GM18508 (cell line): Measurements from ENCODE around the gene HERC6.
A peak's percentile ranks its signal among the peaks of the same experiment; 100 is the strongest.
"Not testable (repeated sequence)": the region's sequence is repeated elsewhere in the genome, so short reads cannot be mapped to it uniquely, and the experiment has no call there.

Experiments used
- ATAC-seq: cut with Tn5 transposase; IDR thresholded peaks from one replicate; pipeline ENCODE4 v1.9.1; 2021; ENCODE audit warnings: moderate number of reproducible peaks; ENCODE audit not compliant: insufficient read depth, unreplicated experiment

The HERC6 gene

GRCh38 chr4:88378691-88379559 is at the start of gene HERC6:
Gene HERC6, plus strand, starts transcription at chr4:88378852. Its CDS starts 70 bp downstream, at chr4:88378922.
- ATAC-seq: peak; percentile 40

- no peak for ATAC-seq
These were observed 44.8 kb upstream of the HERC6 start for GRCh38 chr4:88333741-88334405.

GRCh38 chr4:88335092-88335665 is 43.5 kb upstream of the HERC6 start:
- no peak for ATAC-seq

DNA sequence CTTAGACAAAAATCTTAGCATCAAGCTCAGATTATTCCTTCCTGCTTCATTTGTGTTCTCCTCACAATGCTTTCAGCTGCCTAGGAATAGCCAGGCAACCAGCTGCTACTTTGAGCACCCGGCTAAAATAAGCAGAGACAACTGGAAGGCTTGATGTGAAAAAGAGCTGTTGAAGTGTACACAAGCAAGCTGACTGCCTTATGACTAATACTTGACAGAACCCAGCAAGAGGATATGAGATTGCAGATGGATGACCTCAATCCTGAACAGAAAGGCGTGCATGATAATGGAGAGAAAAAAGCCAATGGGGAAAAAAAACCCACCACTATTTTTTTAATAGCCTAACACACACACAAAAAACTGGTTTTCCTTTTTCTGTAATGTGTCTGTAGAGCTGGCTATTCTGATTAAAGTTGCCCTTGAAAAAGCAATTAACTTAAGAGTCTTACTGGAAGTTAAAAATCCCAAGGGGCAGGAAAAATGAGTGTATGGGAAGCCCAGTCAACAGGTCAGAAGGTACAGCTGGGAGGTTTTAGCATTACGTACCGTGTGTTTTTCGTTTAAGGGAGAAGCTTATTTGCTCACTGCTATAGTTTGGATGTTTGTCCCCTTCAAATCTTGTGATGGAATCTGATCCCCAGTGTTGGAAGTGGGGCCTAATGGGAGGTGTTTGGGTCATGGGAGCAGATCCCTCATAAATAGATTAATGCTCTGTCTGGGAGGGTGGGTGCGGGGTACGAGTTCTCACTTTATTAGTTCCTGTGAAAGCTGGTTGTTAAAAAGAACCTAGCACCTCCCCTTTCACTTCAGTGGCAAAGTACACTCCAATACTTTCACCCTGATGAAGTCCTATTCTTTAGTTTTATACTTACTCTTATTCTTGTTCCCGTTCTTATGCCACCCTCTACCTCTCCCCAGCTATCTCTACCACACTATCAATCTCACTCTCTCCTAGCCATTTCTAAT is 37.1 kb upstream of the HERC6 start:
- ATAC-seq: no peak

DNA sequence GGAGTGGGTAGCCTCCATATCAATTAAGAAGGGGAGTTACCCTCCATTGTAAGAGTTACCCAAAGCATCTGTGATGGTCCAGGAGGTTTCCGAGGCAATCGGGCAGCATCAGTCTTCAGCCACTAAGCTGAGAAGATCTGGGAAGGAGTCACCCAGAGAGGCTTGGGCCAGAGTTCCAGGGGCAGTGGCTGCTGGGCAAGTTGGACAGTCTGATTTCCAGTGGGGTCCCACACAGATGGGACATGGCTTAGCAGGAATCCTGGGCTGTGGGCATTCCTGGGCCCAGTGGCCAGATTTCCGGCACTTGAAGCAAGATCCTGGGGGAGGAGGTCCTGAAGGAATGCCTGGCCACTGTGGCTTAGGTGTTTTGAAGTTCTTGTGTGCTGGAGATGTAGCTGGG is 31.8 kb upstream of the HERC6 start:
- not testable (repeated sequence) for ATAC-seq

DNA sequence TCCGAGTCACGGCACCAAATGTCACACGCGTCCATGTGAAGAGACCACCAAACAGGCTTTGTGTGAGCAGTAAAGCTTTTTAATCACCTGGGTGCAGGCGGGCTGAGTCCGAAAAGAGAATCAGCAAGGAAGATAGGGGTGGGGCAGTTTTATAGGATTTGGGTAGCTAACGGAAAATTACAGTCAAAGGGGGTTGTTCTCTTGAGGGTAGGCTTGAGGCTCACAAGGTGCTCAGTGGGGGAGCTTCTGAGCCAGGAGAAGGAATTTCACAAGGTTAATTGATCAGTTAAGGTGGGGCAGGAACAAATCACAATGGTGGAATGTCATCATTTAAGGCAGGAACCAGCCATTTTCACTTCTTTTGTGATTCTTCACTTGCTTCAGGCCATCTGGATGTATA is 29.9 kb upstream of the HERC6 start:
- ATAC-seq: not testable (repeated sequence)

DNA sequence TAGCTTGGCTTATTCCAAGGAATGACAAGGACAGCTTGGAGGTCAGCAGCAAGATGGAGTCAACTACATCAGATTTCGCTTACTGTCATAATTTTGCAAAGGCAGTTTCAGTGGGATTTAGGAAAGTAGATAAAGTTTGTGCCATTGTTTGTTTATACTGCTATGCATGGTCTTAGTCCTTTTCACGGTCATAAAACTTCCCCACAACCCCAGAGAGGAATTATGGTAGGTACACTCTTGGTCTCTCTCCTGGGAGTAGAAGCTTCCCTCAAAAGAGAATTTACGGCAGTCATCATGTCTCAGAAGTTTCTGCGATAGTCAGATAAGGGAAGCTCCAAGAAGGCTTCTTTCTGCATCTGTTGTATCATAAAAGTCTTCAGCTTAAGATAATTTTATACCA is 27.9 kb upstream of the HERC6 start:
- ATAC-seq: no peak

DNA sequence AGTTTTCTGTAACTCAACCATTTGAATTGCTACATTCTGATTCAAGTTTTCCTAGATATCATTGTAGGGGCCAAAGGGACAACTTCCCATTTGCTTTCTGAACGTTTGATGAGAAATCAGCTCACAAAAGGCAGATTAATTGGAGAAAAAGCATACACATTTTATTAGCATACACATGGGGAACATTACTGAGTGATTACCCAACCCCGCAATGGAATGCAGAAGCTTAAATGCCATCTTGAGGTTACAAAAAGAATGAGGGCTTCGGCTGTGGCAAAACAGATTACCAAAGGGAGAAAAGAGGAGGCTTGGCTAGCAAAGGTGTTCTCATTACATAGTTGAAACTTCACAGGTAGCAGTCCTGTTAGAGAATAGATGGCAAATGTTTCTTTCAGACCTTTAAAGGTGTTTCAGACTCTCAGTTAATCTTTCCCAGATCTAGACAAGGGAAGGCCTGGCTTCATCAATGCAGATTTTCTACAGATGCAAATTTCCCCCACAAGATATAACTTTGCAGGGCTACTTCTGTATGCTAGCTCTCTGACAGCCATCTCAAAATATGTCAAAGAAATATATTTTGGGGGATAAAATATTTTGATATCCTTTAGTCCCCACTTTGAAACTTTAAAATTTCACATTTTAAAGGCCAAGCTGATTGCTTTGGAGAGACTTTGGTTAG is 26.5 kb upstream of the HERC6 start:
- ATAC-seq: no peak

DNA sequence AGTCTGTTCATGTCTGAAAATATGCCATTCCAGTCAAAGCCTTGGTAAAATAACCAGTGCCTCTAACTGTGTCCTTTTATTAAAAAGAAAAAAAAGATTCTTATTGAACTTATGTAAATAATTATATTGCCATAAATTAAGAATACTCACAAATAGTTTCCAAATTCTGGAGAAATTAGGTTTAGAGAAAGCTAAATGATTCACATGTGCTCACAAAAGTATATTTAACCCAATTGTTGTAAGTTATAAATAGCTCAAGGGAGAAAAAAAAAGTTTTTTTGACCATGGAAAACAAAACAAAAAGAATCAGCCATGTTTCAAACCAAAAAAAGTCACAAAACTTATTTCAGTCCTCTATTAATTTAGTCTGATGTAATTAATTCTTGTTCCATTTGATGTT is 25.3 kb upstream of the HERC6 start:
- no peak for ATAC-seq

- no peak for ATAC-seq
These were observed 21.9 kb upstream of the HERC6 start for GRCh38 chr4:88356771-88357170.

GRCh38 chr4:88357262-88357661 is 21.4 kb upstream of the HERC6 start:
- no peak for ATAC-seq

GRCh38 chr4:88359558-88359957 is 19.1 kb upstream of the HERC6 start:
- ATAC-seq: no peak

- ATAC-seq: no peak
These were observed 18.4 kb upstream of the HERC6 start for GRCh38 chr4:88360256-88360655.

DNA sequence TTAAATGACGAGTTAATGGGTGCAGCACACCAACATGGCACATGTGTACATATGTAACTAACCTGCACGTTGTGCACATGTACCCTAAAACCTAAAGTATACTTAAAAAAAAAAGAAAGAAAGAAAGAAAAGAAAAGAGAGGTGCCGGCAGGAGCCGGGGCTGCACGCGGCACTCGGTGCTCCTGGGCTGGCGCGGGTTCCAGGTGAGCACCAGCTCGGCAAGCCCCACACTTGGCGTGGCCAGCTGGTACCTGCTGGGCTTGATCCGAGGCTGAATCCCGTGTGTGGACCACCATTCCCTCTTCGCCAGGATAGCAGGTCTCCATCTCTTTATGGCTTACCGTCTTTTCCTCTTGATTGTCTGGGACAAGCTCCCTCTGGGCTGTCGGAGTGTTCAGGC is 17.9 kb upstream of the HERC6 start:
- no peak for ATAC-seq

- not testable (repeated sequence) for ATAC-seq
These were observed 17.4 kb upstream of the HERC6 start for GRCh38 chr4:88361217-88361773.

DNA sequence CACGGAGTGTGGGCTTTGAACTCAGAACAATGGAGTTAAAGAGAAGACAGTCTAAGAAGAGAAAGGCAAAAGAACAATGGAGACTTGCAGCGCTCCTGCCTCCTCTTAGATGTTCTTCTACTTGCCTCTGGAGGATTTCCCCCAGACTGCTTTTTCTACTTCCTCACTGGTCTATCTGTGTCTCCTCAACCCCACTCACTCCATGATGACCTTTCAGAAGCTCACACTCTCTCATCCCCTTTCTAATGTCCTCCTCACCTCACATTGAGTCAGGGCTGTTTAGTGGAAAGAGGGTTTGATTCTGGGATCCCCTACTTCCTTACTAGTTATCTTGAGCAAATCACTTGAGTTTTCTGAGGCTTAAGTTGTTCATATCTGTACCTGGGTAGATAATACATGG is 12.2 kb upstream of the HERC6 start:
- no peak for ATAC-seq

DNA sequence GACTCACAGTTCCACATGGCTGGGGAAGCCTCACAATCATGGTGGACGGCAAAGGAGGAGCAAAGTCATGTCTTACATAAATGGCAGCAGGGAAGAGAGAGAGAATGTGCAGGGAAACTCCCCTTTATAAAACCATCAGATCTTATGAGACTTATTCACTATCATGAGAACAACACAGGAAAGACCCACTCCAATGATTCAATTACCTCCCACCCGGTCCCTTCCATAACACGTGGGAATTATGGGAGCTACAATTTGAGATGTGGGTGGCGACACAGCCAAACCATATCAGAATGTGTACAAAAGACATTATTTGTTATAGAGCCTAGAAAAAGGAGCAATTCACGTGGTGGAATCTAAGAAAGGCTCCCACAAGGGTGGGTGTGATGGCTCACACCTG is 10.8 kb upstream of the HERC6 start:
- ATAC-seq: no peak

DNA sequence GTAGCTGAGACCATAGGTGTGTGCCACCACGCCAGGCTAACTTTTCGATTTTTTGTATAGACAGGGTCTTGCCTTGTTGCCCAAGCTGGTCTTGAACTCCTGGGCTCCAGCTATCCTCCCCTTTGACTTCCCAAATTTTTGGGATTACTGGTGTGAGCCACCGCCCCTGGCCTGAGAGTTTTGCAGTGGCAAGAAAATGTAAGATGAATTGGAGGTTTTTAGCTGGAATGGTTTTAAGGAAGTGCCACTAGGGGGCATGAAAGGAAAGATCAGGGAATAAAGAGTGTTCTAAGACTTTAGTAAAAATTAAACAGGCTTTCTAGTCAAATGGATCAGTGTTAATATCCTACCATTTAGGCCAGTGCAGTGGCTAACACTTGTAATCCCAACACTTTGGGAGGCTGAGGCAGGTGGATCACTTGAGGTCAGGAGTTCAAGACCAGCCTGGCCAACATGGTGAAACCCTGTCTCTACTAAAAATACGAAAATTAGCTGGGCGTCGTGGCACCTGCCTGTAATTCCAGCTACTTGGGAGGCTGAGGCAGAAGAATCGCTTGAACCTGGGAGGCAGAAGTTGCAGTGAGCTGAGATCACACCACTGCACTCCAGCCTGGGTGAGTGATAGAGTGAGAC is 9.4 kb upstream of the HERC6 start:
- not testable (repeated sequence) for ATAC-seq

DNA sequence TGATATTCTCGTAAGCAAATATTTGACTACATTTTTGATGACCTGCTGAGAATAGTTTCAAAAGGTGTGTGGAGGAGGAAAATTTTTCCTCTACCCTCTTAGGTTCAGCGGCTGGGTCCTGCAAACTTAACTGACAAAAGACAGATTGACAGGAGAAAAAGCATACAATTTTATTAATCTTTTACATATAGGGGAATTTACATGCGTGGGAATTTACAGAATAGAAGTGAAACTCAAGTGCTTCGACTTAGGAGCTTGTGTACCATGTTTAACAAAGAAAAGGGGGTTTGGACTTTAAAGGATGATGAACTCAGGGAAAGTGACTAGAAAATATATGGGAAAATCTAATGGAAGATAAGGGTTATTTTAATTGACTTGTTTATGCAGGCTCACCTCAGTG is 2.5 kb downstream of the HERC6 start:
- no peak for ATAC-seq
